CD4-positive, alpha-beta memory T cell (primary cell): ENCODE measurements around the gene GLIPR1L1. TPM values are rescaled to one million over a fixed set of nuclear protein-coding genes. Genes with fewer than 3 reads are reported as not detected.

Experiments used
- CTCF ChIA-PET: fragments of 350-600 bp; sonication (Branson Sonifier 250); formaldehyde crosslinking; loops from one replicate; lab custom pipeline; 2021; ENCODE audit warnings: inconsistent platforms; ENCODE audit not compliant: partially characterized antibody; lab: Charles Lee
- POLR2A ChIA-PET: fragments of 350-600 bp; sonication (Branson Sonifier 250); formaldehyde crosslinking; loops from one replicate; lab custom pipeline; 2021; ENCODE audit not compliant: partially characterized antibody; lab: Charles Lee
- DNase-seq, 5 donors: peaks; one replicate each; pipeline versions ENCODE4 v3.0.0 to v3.0.0-alpha.2; 2020 to 2022; ENCODE audit warnings: mixed read lengths in 1 of 5
- H3K27ac ChIP-seq: one replicate; pipeline ENCODE4 v1.7.0; 2013; ENCODE audit warnings: low read depth, low read length
- H3K27me3 ChIP-seq: 2 replicates; pipeline ENCODE4 v1.7.0; 2013; ENCODE audit warnings: mild to moderate bottlenecking, low read length, moderate library complexity; ENCODE audit not compliant: insufficient read depth
- H3K36me3 ChIP-seq: 2 replicates; pipeline ENCODE4 v1.7.0; 2013; ENCODE audit warnings: mild to moderate bottlenecking, low read length, moderate library complexity; ENCODE audit not compliant: insufficient read depth
- H3K4me1 ChIP-seq: 2 replicates; pipeline ENCODE4 v1.7.0; 2013; ENCODE audit warnings: mild to moderate bottlenecking, low read length, moderate library complexity; ENCODE audit not compliant: insufficient read depth
- H3K4me3 ChIP-seq, 2 donors: one replicate each; pipeline ENCODE4 v1.7.0; 2013; ENCODE audit warnings: low read length in 2 of 2, mild to moderate bottlenecking in 1 of 2
- H3K9me3 ChIP-seq, 2 donors: one replicate each; pipeline ENCODE4 v1.7.0; 2013; ENCODE audit warnings: low read length in 2 of 2, control low read depth in 1 of 2; ENCODE audit not compliant: control insufficient read depth in 1 of 2
- H3K27ac Mint-ChIP-seq, 7 donors: one replicate each; pipeline ENCODE4 v1.8.0; 2020 to 2021; ENCODE audit warnings: mixed read lengths in 7 of 7, mild to moderate bottlenecking in 6 of 7, inconsistent platforms in 3 of 7, moderate library complexity in 3 of 7
- H3K27me3 Mint-ChIP-seq, 2 donors: one replicate each; pipeline ENCODE4 v1.8.0; 2020 to 2021; ENCODE audit warnings: mixed read lengths in 2 of 2
- H3K36me3 Mint-ChIP-seq, 2 donors: one replicate each; pipeline ENCODE4 v1.8.0; 2020 to 2021; ENCODE audit warnings: mixed read lengths in 2 of 2, inconsistent platforms in 1 of 2, mild to moderate bottlenecking in 1 of 2
- H3K4me1 Mint-ChIP-seq, 4 donors: one replicate each; pipeline ENCODE4 v1.8.0; 2020 to 2021; ENCODE audit warnings: mixed read lengths in 4 of 4, mild to moderate bottlenecking in 1 of 4
- H3K4me3 Mint-ChIP-seq, 8 donors: one replicate each; pipeline ENCODE4 v1.8.0; 2020 to 2021; ENCODE audit warnings: mixed read lengths in 8 of 8, mild to moderate bottlenecking in 7 of 8, moderate library complexity in 6 of 8, inconsistent platforms in 3 of 8
- H3K9me3 Mint-ChIP-seq, 8 donors: one replicate each; pipeline ENCODE4 v1.8.0; 2020 to 2021; ENCODE audit warnings: mixed read lengths in 8 of 8, mild to moderate bottlenecking in 5 of 8, inconsistent platforms in 3 of 8, moderate library complexity in 1 of 8
- intact Hi-C: fragments of 100-400 bp; cut with micrococcal nuclease; formaldehyde crosslinking; loops from one replicate; pipeline ENCODE4 v1.15.1; 2023
- polyA plus RNA-seq, 2 donors: library from polyadenylated mRNA; unstranded; fragments of 300-500 nt; fragmentation: Illumina TruSeq; gene quantifications; one replicate each; pipeline ENCODE4 v1.2.3, GENCODE V29; 2021
- total RNA-seq, 2 experiments: library from RNA; stranded (reverse); gene quantifications; one replicate each; pipeline ENCODE4 v1.2.3, GENCODE V29; 2021

GLIPR1L1 gene
- total and polyA plus RNA-seq, 4 experiments from 2014 or later = not detected

- Mint-ChIP-seq H3K9me3 (peaks cover 0 to 25% (median 15%) of the 10 kb centered on the region in 8 donors), H3K4me1 (peaks cover 0 to 2% (median under 1%) of the 10 kb centered on the region in 4 donors), H3K36me3 (peaks cover 5 to 9% of the 10 kb centered on the region in 2 donors), H3K4me3 (no peak overlapping the region), H3K27me3 (peaks cover 0 to 4% of the 10 kb centered on the region in 2 donors), H3K27ac (no peak overlapping the region)
- H3K4me3 ChIP-seq = no peak overlapping the region
- H3K9me3 ChIP-seq = no peaks in the 10 kb centered on the region
- H3K27ac ChIP-seq = no peak overlapping the region
- DNase-seq = no peak
- no peaks in the 10 kb centered on the region for H3K27me3 ChIP-seq
- ChIA-PET CTCF (no interaction called here), POLR2A (no interaction called here)
- H3K4me1 ChIP-seq = no peaks in the 10 kb centered on the region
- intact Hi-C loops = no loop called here
- no peaks in the 10 kb centered on the region for H3K36me3 ChIP-seq
Measured at GRCh38 chr12:75349946-75350345, 15.5 kb downstream of the GLIPR1L1 start.

- intact Hi-C loops = no loop called here
- Histone ChIP-seq H3K36me3 (no peaks in the 10 kb centered on the region), H3K9me3 (no peaks in the 10 kb centered on the region), H3K4me3 (no peak overlapping the region), H3K4me1 (no peaks in the 10 kb centered on the region), H3K27ac (no peak overlapping the region), H3K27me3 (no peaks in the 10 kb centered on the region)
- ChIA-PET CTCF (no interaction called here), POLR2A (no interaction called here)
- Mint-ChIP-seq H3K36me3 (peaks cover 5 to 11% of the 10 kb centered on the region in 2 donors), H3K27ac (no peak overlapping the region), H3K27me3 (peaks cover 0 to 4% of the 10 kb centered on the region in 2 donors), H3K9me3 (peaks cover 0 to 29% (median 20%) of the 10 kb centered on the region in 8 donors), H3K4me1 (peaks cover 0 to 2% (median under 1%) of the 10 kb centered on the region in 4 donors), H3K4me3 (no peak overlapping the region)
- no peak for DNase-seq
Measured at GRCh38 chr12:75350413-75350812, 15.9 kb downstream of the GLIPR1L1 start.

GRCh38 chr12:75354011-75354410, 19.5 kb downstream of the GLIPR1L1 start:
- Mint-ChIP-seq H3K4me1 (no peaks in the 10 kb centered on the region), H3K4me3 (no peak overlapping the region), H3K27ac (no peak overlapping the region), H3K27me3 (peaks cover 0 to 2% of the 10 kb centered on the region in 2 donors), H3K36me3 (peaks cover 5 to 11% of the 10 kb centered on the region in 2 donors), H3K9me3 (peaks cover 0 to 29% (median 20%) of the 10 kb centered on the region in 8 donors)
- intact Hi-C loops = no loop called here
- no peaks in the 10 kb centered on the region for H3K27me3 ChIP-seq
- POLR2A ChIA-PET = no interaction called here
- H3K27ac ChIP-seq = no peak overlapping the region
- CTCF ChIA-PET = interaction anchor here (1.6 kb wide), 1 partner anchor 20 kb away, joined by 4 read pairs; the partner anchor contains the start of gene GLIPR1L1
- no peak overlapping the region for H3K4me3 ChIP-seq
- DNase-seq = no peak
- no peaks in the 10 kb centered on the region for H3K4me1 ChIP-seq
- H3K9me3 ChIP-seq = no peaks in the 10 kb centered on the region
- no peaks in the 10 kb centered on the region for H3K36me3 ChIP-seq

GRCh38 chr12:75360920-75361319, 26.4 kb downstream of the GLIPR1L1 start:
- H3K27ac Mint-ChIP-seq = peak overlapping the region in 4 of 7 donors; percentile 11 to 72 (median 34)
- H3K4me1 Mint-ChIP-seq = peaks cover 3 to 13% (median 12%) of the 10 kb centered on the region in 4 donors
- intact Hi-C loops = no loop called here
- H3K4me3 ChIP-seq = no peak overlapping the region
- ChIA-PET CTCF (no interaction called here), POLR2A (no interaction called here)
- no peaks in the 10 kb centered on the region for H3K27me3 ChIP-seq
- no peaks in the 10 kb centered on the region for H3K9me3 ChIP-seq
- DNase-seq = peak in 2 of 5 donors; percentile 1 to 24
- H3K9me3 Mint-ChIP-seq = peaks cover 0 to 8% (median 2%) of the 10 kb centered on the region in 8 donors
- H3K36me3 ChIP-seq = no peaks in the 10 kb centered on the region
- H3K4me3 Mint-ChIP-seq = no peak overlapping the region
- H3K36me3 Mint-ChIP-seq = peaks cover 0 to 1% of the 10 kb centered on the region in 2 donors
- H3K27ac ChIP-seq = no peak overlapping the region
- no peaks in the 10 kb centered on the region for H3K27me3 Mint-ChIP-seq
- peaks cover 8% of the 10 kb centered on the region for H3K4me1 ChIP-seq

- CTCF ChIA-PET = no interaction called here
- no peaks in the 10 kb centered on the region for H3K9me3 ChIP-seq
- Mint-ChIP-seq H3K4me1 (peaks cover 3 to 14% (median 12%) of the 10 kb centered on the region in 4 donors), H3K27me3 (no peaks in the 10 kb centered on the region), H3K4me3 (no peak overlapping the region), H3K36me3 (peaks cover 0 to 1% of the 10 kb centered on the region in 2 donors), H3K9me3 (peaks cover 0 to 8% (median 2%) of the 10 kb centered on the region in 8 donors), H3K27ac (peak overlapping the region in 2 of 7 donors; percentile 14 to 24)
- POLR2A ChIA-PET = no interaction called here
- intact Hi-C loops = no loop called here
- H3K4me1 ChIP-seq = peaks cover 8% of the 10 kb centered on the region
- no peak overlapping the region for H3K27ac ChIP-seq
- no peaks in the 10 kb centered on the region for H3K27me3 ChIP-seq
- DNase-seq = no peak
- no peaks in the 10 kb centered on the region for H3K36me3 ChIP-seq
- no peak overlapping the region for H3K4me3 ChIP-seq
Measured at GRCh38 chr12:75361408-75361807, 26.9 kb downstream of the GLIPR1L1 start.

- Mint-ChIP-seq H3K9me3 (peaks cover 0 to 8% (median 1%) of the 10 kb centered on the region in 8 donors), H3K4me3 (no peak overlapping the region), H3K36me3 (peaks cover 0 to 1% of the 10 kb centered on the region in 2 donors), H3K27me3 (no peaks in the 10 kb centered on the region), H3K4me1 (peaks cover 3 to 13% (median 12%) of the 10 kb centered on the region in 4 donors), H3K27ac (no peak overlapping the region)
- Histone ChIP-seq H3K36me3 (no peaks in the 10 kb centered on the region), H3K27me3 (no peaks in the 10 kb centered on the region), H3K27ac (no peak overlapping the region), H3K4me3 (no peak overlapping the region), H3K9me3 (no peaks in the 10 kb centered on the region), H3K4me1 (peaks cover 8% of the 10 kb centered on the region)
- intact Hi-C loops = no loop called here
- ChIA-PET CTCF (interaction anchor here (0.9 to 1.1 kb wide), 2 partner anchors 31 kb away, joined by 3 read pairs; partner anchors contain the start of gene GLIPR1L1), POLR2A (no interaction called here)
- no peak for DNase-seq
Measured at GRCh38 chr12:75364919-75365318, 30.4 kb downstream of the GLIPR1L1 start.

- Mint-ChIP-seq H3K4me3 (no peak overlapping the region), H3K36me3 (no peaks in the 10 kb centered on the region), H3K27ac (no peak overlapping the region), H3K4me1 (peaks cover 0 to 3% (median under 1%) of the 10 kb centered on the region in 4 donors), H3K9me3 (peaks cover 0 to 1% (median 0%) of the 10 kb centered on the region in 8 donors), H3K27me3 (no peaks in the 10 kb centered on the region)
- no peaks in the 10 kb centered on the region for H3K4me1 ChIP-seq
- H3K36me3 ChIP-seq = no peaks in the 10 kb centered on the region
- no peak overlapping the region for H3K27ac ChIP-seq
- CTCF ChIA-PET = interaction anchor here (0.7 to 2.1 kb wide), 2 partner anchors 32 to 729 kb away, joined by 4 to 5 read pairs; partner anchors contain the start of gene GLIPR1L1
- H3K27me3 ChIP-seq = no peaks in the 10 kb centered on the region
- no peak overlapping the region for H3K4me3 ChIP-seq
- intact Hi-C loops = no loop called here
- H3K9me3 ChIP-seq = no peaks in the 10 kb centered on the region
- no peak for DNase-seq
- POLR2A ChIA-PET = no interaction called here
Measured at GRCh38 chr12:75366629-75367028, 32.2 kb downstream of the GLIPR1L1 start.
